ENCODE results near the gene G6PC1.
"Not testable (repeated sequence)": the region's sequence is repeated elsewhere in the genome, so short reads cannot be mapped to it uniquely, and the experiment has no call there.

G6PC1 gene

GRCh38 chr17:42878924-42879595 lies 21.5 kb upstream of the G6PC1 start:
- DNase-seq (ENCODE audit: low read depth), result no peak

GRCh38 chr17:42879596-42879985 lies 21.0 kb upstream of the G6PC1 start:
- no peak overlapping the region for H3K4me3 ChIP-seq (ENCODE audit: low read length)
- TF ChIP-seq CTCF (conservative IDR thresholded peaks at IDR 0.05; ENCODE audit: low read length), result no peak
- DNase-seq (ENCODE audit: low read depth), result peak; percentile 57

More at GRCh38 chr17:42878924-42879595, 21.5 kb upstream of the G6PC1 start:
- no peak overlapping the region for H3K4me3 ChIP-seq (ENCODE audit: low read length)
- TF ChIP-seq CTCF (conservative IDR thresholded peaks at IDR 0.05; ENCODE audit: low read length), result no peak

GRCh38 chr17:42880776-42881310 lies 19.8 kb upstream of the G6PC1 start:
- DNase-seq (ENCODE audit: low read depth), result no peak
- TF ChIP-seq CTCF (conservative IDR thresholded peaks at IDR 0.05; ENCODE audit: low read length), result no peak

GRCh38 chr17:42881706-42882105 lies 18.9 kb upstream of the G6PC1 start:
- H3K4me3 ChIP-seq (ENCODE audit: low read length), result not testable (repeated sequence)

More at GRCh38 chr17:42880776-42881310, 19.8 kb upstream of the G6PC1 start:
- no peak overlapping the region for H3K4me3 ChIP-seq (ENCODE audit: low read length)

GRCh38 chr17:42882166-42882565 lies 18.4 kb upstream of the G6PC1 start:
- H3K4me3 ChIP-seq (ENCODE audit: low read length), result no peak overlapping the region
- no peak for DNase-seq (ENCODE audit: low read depth)
- TF ChIP-seq CTCF (conservative IDR thresholded peaks at IDR 0.05; ENCODE audit: low read length), result no peak

More at GRCh38 chr17:42881706-42882105, 18.9 kb upstream of the G6PC1 start:
- DNase-seq (ENCODE audit: low read depth), result not testable (repeated sequence)

GRCh38 chr17:42883802-42884558 lies 16.6 kb upstream of the G6PC1 start:
- no peak for DNase-seq (ENCODE audit: low read depth)
- no peak for TF ChIP-seq CTCF (conservative IDR thresholded peaks at IDR 0.05; ENCODE audit: low read length)

GRCh38 chr17:42885806-42886205 lies 14.8 kb upstream of the G6PC1 start:
- not testable (repeated sequence) for DNase-seq (ENCODE audit: low read depth); H3K4me3 ChIP-seq (ENCODE audit: low read length)

More at GRCh38 chr17:42883802-42884558, 16.6 kb upstream of the G6PC1 start:
- H3K4me3 ChIP-seq (ENCODE audit: low read length), result no peak overlapping the region

Measured in AG10803 (cell line).